Stimulated activated naive CD8-positive, alpha-beta T cell treated with anti-CD3 and anti-CD28 coated beads, Interleukin-15, amount 100 ng/mL, for 72 hours (primary cell): Measurements from ENCODE around the gene ZBTB48.
"Not testable (repeated sequence)": the region's sequence is repeated elsewhere in the genome, so short reads cannot be mapped to it uniquely, and the experiment has no call there.

Source experiments
- ATAC-seq: fragments of 150-1000 bp; cut with Tn5 transposase; 2 replicates; pipeline ENCODE4 v1.10.0; 2021; ENCODE audit warnings: mild to moderate bottlenecking, moderate library complexity
- DNase-seq, 2 donors: peaks; one replicate each; pipeline ENCODE4 v3.0.0; 2021 to 2022
- H3K27ac Mint-ChIP-seq, 2 donors: one replicate each; pipeline ENCODE4 v1.8.0; 2022; ENCODE audit warnings: mild to moderate bottlenecking in 2 of 2, mixed read lengths in 2 of 2, moderate library complexity in 2 of 2
- H3K27me3 Mint-ChIP-seq: one replicate; pipeline ENCODE4 v1.8.0; 2022; ENCODE audit warnings: mixed read lengths
- H3K4me1 Mint-ChIP-seq: one replicate; pipeline ENCODE4 v1.8.0; 2022; ENCODE audit warnings: mild to moderate bottlenecking, mixed read lengths
- H3K4me3 Mint-ChIP-seq, 2 donors: one replicate each; pipeline ENCODE4 v1.8.0; 2022; ENCODE audit warnings: mild to moderate bottlenecking in 2 of 2, mixed read lengths in 2 of 2, moderate library complexity in 1 of 2
- H3K9me3 Mint-ChIP-seq, 2 donors: one replicate each; pipeline ENCODE4 v1.8.0; 2022; ENCODE audit warnings: mixed read lengths in 2 of 2

Gene ZBTB48

GRCh38 chr1:6559161-6559560, 20.6 kb upstream of the ZBTB48 start:
- not testable (repeated sequence) for H3K27ac Mint-ChIP-seq, ATAC-seq, H3K27me3 Mint-ChIP-seq, H3K9me3 Mint-ChIP-seq, DNase-seq, H3K4me3 Mint-ChIP-seq
- peaks cover 12% of the 10 kb centered on the region for H3K4me1 Mint-ChIP-seq

GRCh38 chr1:6560267-6560666, 19.5 kb upstream of the ZBTB48 start:
- Mint-ChIP-seq H3K27me3 (no peaks in the 10 kb centered on the region), H3K4me1 (peaks cover 4% of the 10 kb centered on the region), H3K4me3 (no peak overlapping the region), H3K27ac (no peak overlapping the region), H3K9me3 (no peaks in the 10 kb centered on the region)
- ATAC-seq (no peak), DNase-seq (no peak)

DNA sequence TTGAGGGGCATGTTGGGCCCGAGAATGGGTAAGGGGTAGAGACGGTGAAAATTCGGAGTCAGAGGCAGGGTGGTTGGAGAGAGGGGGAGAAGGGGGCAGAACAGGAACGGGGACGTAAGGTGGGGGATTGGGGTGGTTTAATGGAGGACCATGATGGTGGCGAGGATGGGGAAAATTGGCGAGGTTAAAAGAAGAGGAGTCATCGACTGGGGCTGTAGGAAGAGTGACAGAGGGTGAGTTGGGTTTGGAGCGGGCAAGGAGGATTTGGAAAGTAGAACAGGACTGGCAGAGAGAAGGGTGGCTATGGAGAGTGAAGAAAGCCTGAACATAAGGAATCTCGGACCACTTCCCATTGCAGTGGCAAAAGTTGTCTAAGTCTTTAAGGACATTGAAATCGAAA, 10.8 kb upstream of the ZBTB48 start:
- H3K27ac Mint-ChIP-seq: no peak overlapping the region
- H3K4me3 Mint-ChIP-seq: no peak overlapping the region
- no peak for DNase-seq
- peaks cover 5 to 17% of the 10 kb centered on the region in 2 donors for H3K9me3 Mint-ChIP-seq
- H3K27me3 Mint-ChIP-seq: peaks cover 12% of the 10 kb centered on the region
- ATAC-seq: no peak
- H3K4me1 Mint-ChIP-seq: peaks cover 12% of the 10 kb centered on the region

DNA sequence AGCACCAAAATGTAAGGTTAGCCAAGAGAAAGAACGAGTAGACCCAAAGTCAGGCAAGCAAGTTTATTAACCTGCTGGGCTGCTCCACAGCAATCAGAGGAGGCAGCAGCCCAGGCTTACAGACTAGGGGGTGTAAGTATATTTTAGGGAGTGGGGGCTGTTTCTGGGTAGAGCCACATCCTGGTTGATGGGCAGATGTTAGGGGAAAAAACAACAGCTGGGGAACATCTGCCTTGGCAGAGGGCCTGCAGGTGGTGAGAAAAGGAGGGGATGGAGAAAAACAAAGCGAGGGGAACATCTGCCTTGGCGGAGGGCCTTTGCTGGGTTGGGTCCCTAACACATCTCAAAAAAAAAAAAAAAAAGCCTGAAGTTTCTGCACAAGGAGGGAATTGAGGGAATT, 9.7 kb upstream of the ZBTB48 start:
- Mint-ChIP-seq H3K9me3 (peaks cover 5 to 17% of the 10 kb centered on the region in 2 donors), H3K27me3 (peaks cover 12% of the 10 kb centered on the region), H3K4me1 (peaks cover 12% of the 10 kb centered on the region), H3K27ac (no peak overlapping the region), H3K4me3 (no peak overlapping the region)
- ATAC-seq (no peak), DNase-seq (no peak)

DNA sequence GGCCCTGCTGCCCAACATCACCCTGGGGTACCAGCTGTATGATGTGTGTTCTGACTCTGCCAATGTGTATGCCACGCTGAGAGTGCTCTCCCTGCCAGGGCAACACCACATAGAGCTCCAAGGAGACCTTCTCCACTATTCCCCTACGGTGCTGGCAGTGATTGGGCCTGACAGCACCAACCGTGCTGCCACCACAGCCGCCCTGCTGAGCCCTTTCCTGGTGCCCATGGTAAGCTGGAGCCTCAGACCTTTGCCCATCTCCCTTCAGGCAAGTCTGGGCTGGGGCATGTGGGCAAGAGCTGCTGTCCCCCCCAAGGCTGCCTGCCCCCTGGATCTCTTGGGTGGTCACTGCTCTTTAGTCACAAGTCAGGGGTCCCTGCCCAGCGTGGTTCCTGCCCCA, 8.8 kb upstream of the ZBTB48 start:
- Mint-ChIP-seq H3K27ac (peak overlapping the region in 1 of 2 donors; percentile 44), H3K4me1 (peaks cover 12% of the 10 kb centered on the region), H3K9me3 (peaks cover 5 to 17% of the 10 kb centered on the region in 2 donors), H3K4me3 (no peak overlapping the region), H3K27me3 (peaks cover 12% of the 10 kb centered on the region)
- no peak for DNase-seq
- ATAC-seq: no peak

GRCh38 chr1:6572653-6573383, 7.0 kb upstream of the ZBTB48 start:
- no peak overlapping the region for H3K4me3 Mint-ChIP-seq
- peaks cover 5 to 17% of the 10 kb centered on the region in 2 donors for H3K9me3 Mint-ChIP-seq
- DNase-seq: no peak

DNA sequence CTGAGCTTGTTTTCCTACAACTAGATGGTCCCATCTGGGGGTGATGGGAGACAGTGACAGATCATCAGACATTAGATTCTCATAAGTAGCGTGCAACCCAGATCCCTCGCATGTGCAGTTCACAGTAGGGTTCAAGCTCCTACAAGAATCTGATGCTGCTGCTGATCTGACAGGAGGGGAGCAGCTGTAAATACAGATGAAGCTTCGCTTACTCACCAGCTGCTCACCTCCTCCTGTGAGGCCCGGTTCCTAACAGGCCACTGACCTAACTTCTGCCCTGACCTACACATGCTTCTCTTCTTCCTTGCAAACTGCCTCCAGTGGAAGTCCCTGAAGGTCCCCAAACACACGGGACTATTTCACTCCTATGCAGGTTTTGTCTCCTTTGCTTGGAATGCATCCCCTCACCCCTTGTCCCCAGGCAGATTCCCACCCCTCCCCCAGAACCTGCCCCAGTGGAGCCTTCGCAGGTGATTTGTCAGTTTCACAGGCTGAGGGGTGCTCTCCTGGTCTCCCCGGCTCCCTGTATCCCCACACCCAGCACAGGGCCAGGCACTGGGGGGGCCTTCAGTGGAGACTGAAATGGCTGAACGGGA, 5.7 kb upstream of the ZBTB48 start:
- Mint-ChIP-seq H3K9me3 (peaks cover 5 to 17% of the 10 kb centered on the region in 2 donors), H3K4me1 (peaks cover 17% of the 10 kb centered on the region), H3K27ac (no peak overlapping the region), H3K27me3 (peaks cover 12% of the 10 kb centered on the region), H3K4me3 (no peak overlapping the region)
- no peak for ATAC-seq
- no peak for DNase-seq

More at GRCh38 chr1:6572653-6573383, 7.0 kb upstream of the ZBTB48 start:
- Mint-ChIP-seq H3K27me3 (peaks cover 12% of the 10 kb centered on the region), H3K4me1 (peaks cover 12% of the 10 kb centered on the region), H3K27ac (peak overlapping the region in 1 of 2 donors; percentile 43)
- no peak for ATAC-seq

DNA sequence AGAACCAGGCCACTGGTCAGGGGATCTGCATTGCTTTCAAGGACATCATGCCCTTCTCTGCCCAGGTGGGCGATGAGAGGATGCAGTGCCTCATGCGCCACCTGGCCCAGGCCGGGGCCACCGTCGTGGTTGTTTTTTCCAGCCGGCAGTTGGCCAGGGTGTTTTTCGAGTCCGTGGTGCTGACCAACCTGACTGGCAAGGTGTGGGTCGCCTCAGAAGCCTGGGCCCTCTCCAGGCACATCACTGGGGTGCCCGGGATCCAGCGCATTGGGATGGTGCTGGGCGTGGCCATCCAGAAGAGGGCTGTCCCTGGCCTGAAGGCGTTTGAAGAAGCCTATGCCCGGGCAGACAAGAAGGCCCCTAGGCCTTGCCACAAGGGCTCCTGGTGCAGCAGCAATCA, 5.0 kb upstream of the ZBTB48 start:
- peaks cover 7% of the 10 kb centered on the region for H3K27me3 Mint-ChIP-seq
- ATAC-seq (no peak), DNase-seq (no peak)
- no peak overlapping the region for H3K27ac Mint-ChIP-seq
- H3K4me1 Mint-ChIP-seq: peaks cover 24% of the 10 kb centered on the region
- H3K4me3 Mint-ChIP-seq: no peak overlapping the region
- H3K9me3 Mint-ChIP-seq: peaks cover 5 to 17% of the 10 kb centered on the region in 2 donors

- Mint-ChIP-seq H3K27me3 (peaks cover 2% of the 10 kb centered on the region), H3K27ac (no peak overlapping the region), H3K4me1 (peaks cover 41% of the 10 kb centered on the region), H3K4me3 (no peak overlapping the region), H3K9me3 (no peaks in the 10 kb centered on the region)
- DNase-seq: no peak
- ATAC-seq: no peak
Observed at GRCh38 chr1:6577831-6578525, 1.8 kb upstream of the ZBTB48 start.

DNA sequence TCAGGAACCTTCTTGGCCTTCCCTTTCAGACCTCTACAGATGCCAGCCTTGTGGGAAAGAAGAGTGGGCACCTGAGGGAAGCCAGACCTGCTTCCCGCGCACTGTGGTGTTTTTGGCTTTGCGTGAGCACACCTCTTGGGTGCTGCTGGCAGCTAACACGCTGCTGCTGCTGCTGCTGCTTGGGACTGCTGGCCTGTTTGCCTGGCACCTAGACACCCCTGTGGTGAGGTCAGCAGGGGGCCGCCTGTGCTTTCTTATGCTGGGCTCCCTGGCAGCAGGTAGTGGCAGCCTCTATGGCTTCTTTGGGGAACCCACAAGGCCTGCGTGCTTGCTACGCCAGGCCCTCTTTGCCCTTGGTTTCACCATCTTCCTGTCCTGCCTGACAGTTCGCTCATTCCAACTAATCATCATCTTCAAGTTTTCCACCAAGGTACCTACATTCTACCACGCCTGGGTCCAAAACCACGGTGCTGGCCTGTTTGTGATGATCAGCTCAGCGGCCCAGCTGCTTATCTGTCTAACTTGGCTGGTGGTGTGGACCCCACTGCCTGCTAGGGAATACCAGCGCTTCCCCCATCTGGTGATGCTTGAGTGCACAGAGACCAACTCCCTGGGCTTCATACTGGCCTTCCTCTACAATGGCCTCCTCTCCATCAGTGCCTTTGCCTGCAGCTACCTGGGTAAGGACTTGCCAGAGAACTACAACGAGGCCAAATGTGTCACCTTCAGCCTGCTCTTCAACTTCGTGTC, 995 bp upstream of the ZBTB48 start:
- ATAC-seq (no peak), DNase-seq (no peak)
- H3K4me3 Mint-ChIP-seq: peak overlapping the region in 1 of 2 donors; percentile 96
- no peaks in the 10 kb centered on the region for H3K9me3 Mint-ChIP-seq
- peaks cover 40% of the 10 kb centered on the region for H3K4me1 Mint-ChIP-seq
- no peak overlapping the region for H3K27ac Mint-ChIP-seq
- H3K27me3 Mint-ChIP-seq: no peaks in the 10 kb centered on the region

DNA sequence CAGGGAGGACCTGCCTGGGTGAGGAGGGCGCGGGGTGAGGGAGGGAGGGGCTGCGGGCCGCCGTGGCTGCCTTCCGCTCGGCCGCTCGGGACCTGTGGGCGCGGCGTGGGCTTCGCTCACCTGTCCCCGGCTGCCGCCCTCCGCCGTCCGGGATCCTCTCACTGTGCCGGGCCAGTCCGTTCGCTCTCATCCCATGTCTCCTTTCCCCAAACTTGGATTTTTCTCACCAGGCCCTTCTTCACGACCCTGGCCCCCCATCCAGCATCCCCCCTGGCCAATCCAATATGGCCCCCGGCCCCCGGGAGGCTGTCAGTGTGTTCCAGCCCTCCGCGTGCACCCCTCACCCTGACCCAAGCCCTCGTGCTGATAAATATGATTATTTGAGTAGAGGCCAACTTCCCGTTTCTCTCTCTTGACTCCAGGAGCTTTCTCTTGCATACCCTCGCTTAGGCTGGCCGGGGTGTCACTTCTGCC, 362 bp downstream of the ZBTB48 start:
- peak overlapping the region; percentile 96 for H3K4me3 Mint-ChIP-seq
- DNase-seq (no peak), ATAC-seq (peak; percentile 52)
- H3K9me3 Mint-ChIP-seq: no peaks in the 10 kb centered on the region
- peaks cover 50% of the 10 kb centered on the region for H3K4me1 Mint-ChIP-seq
- H3K27me3 Mint-ChIP-seq: no peaks in the 10 kb centered on the region
- peak overlapping the region; percentile 95 to 98 for H3K27ac Mint-ChIP-seq

- ATAC-seq (no peak), DNase-seq (no peak)
- Mint-ChIP-seq H3K9me3 (no peaks in the 10 kb centered on the region), H3K27me3 (no peaks in the 10 kb centered on the region), H3K27ac (peak overlapping the region; percentile 84 to 98), H3K4me1 (peaks cover 52% of the 10 kb centered on the region), H3K4me3 (peak overlapping the region; percentile 96)
Observed at GRCh38 chr1:6580593-6581409, 1.0 kb downstream of the ZBTB48 start.

- no peaks in the 10 kb centered on the region for H3K9me3 Mint-ChIP-seq
- ATAC-seq (no peak), DNase-seq (no peak)
- H3K4me1 Mint-ChIP-seq: peaks cover 55% of the 10 kb centered on the region
- no peaks in the 10 kb centered on the region for H3K27me3 Mint-ChIP-seq
- peak overlapping the region; percentile 96 for H3K4me3 Mint-ChIP-seq
- H3K27ac Mint-ChIP-seq: no peak overlapping the region
Observed at GRCh38 chr1:6581561-6582305, 1.9 kb downstream of the ZBTB48 start.

DNA sequence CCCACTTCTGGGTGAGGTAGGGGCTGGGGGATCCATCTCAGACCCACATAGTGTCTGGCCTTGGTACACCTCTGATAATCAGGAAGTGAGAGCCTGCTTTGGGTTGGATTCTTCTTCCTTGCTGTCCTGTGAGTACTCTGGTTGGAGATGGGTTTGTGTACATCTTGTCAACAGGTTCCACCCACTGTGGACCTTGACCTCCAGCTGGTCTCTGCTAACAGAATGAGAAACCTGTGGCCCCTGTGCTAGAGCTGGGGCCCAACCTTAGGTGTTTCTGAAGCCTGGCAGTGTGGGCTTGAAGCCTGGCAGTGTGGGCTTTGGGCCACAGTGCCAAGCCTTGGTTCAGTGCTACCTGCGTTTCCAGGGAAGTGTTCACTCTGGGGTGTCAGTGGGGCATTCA, 2.6 kb downstream of the ZBTB48 start:
- Mint-ChIP-seq H3K4me3 (peak overlapping the region; percentile 62 to 96), H3K4me1 (peaks cover 61% of the 10 kb centered on the region), H3K9me3 (no peaks in the 10 kb centered on the region), H3K27ac (peak overlapping the region in 1 of 2 donors; percentile 76), H3K27me3 (no peaks in the 10 kb centered on the region)
- no peak for ATAC-seq
- DNase-seq: no peak
